IMR-90 (cell line): ENCODE results near the gene RPL19. TPM values are rescaled to one million over a fixed set of nuclear protein-coding genes. Genes with fewer than 3 reads are reported as not detected.

Experiments
- ATAC-seq: fragments of 200-7000 bp; cut with Tn5 transposase; 2 replicates; pipeline ENCODE4 v1.9.1; 2020; ENCODE audit warnings: low read depth, mild to moderate bottlenecking, moderate library complexity
- BruUV-seq: library from RNA; stranded (reverse); fragments of 400-500 nt; replicated peaks from 2 replicates; lab custom pipeline; 2021; lab: Mats Ljungman, UMichigan
- CTCF ChIA-PET: fragments of 300-600 bp; formaldehyde crosslinking; extraction: SDS; loops from one replicate; lab custom pipeline; 2021; ENCODE audit warnings: antibody characterized with exemption; lab: Yijun Ruan, JAX
- POLR2A ChIA-PET: fragments of 300-600 bp; sonication (Branson Sonifier 250); formaldehyde crosslinking; loops from one replicate; lab custom pipeline; 2022; ENCODE audit warnings: antibody characterized with exemption; ENCODE audit not compliant: unreplicated experiment; lab: Charles Lee
- DNase-seq: peaks from one replicate; pipeline ENCODE4 v3.0.0; 2013
- H2AFZ ChIP-seq: replicated peaks from 2 replicates; pipeline ENCODE3; 2013; ENCODE audit warnings: low read length, mild to moderate bottlenecking; ENCODE audit not compliant: poor library complexity
- H2AK5ac ChIP-seq: 2 replicates; pipeline ENCODE4 v1.6.1; 2013; ENCODE audit warnings: low read depth, low read length, inconsistent platforms
- H2AK9ac ChIP-seq: replicated peaks from 2 replicates; pipeline ENCODE3; 2013; ENCODE audit warnings: mild to moderate bottlenecking, low read depth, low read length, moderate library complexity; ENCODE audit not compliant: poor library complexity
- H2BK120ac ChIP-seq: 2 replicates; pipeline ENCODE4 v1.6.1; 2013; ENCODE audit warnings: low read depth, low read length, inconsistent platforms
- H2BK15ac ChIP-seq: 3 replicates; pipeline ENCODE4 v1.6.1; 2013; ENCODE audit warnings: low read depth, low read length, inconsistent platforms
- H2BK20ac ChIP-seq: 2 replicates; pipeline ENCODE4 v1.6.1; 2013; ENCODE audit warnings: low read depth, mild to moderate bottlenecking, inconsistent platforms, low read length, moderate library complexity
- H2BK5ac ChIP-seq: 2 replicates; pipeline ENCODE4 v1.6.1; 2013; ENCODE audit warnings: mild to moderate bottlenecking, low read depth, low read length, inconsistent platforms; ENCODE audit not compliant: poor library complexity, severe bottlenecking
- H3K14ac ChIP-seq: replicated peaks from 2 replicates; pipeline ENCODE4 v1.6.1; 2013; ENCODE audit warnings: low read depth, low read length, inconsistent platforms
- H3K18ac ChIP-seq: 2 replicates; pipeline ENCODE4 v1.6.1; 2013; ENCODE audit warnings: low read depth, low read length, control low read depth
- H3K23ac ChIP-seq: 2 replicates; pipeline ENCODE4 v1.6.1; 2013; ENCODE audit warnings: low read depth, low read length, inconsistent platforms
- H3K27ac ChIP-seq: 2 replicates; pipeline ENCODE4 v1.5.1; 2013; ENCODE audit warnings: mild to moderate bottlenecking, control low read depth, low read length; ENCODE audit not compliant: insufficient read depth
- H3K27me3 ChIP-seq: 2 replicates; pipeline ENCODE4 v1.6.1; 2013; ENCODE audit warnings: low read length; ENCODE audit not compliant: control insufficient read depth, insufficient read depth
- H3K36me3 ChIP-seq: 2 replicates; pipeline ENCODE4 v1.6.1; 2013; ENCODE audit warnings: low read length, mixed read lengths; ENCODE audit not compliant: control insufficient read depth, insufficient read depth
- H3K4ac ChIP-seq: 2 replicates; pipeline ENCODE4 v1.6.1; 2013; ENCODE audit warnings: low read depth, low read length, inconsistent platforms
- H3K4me1 ChIP-seq: 2 replicates; pipeline ENCODE4 v1.6.1; 2013; ENCODE audit warnings: low read length, mixed read lengths; ENCODE audit not compliant: control insufficient read depth, insufficient read depth
- H3K4me2 ChIP-seq: 2 replicates; pipeline ENCODE4 v1.6.1; 2013; ENCODE audit warnings: low read depth, mild to moderate bottlenecking, control low read depth, low read length, moderate library complexity
- H3K4me3 ChIP-seq: 2 replicates; pipeline ENCODE4 v1.5.1; 2013; ENCODE audit warnings: low read depth, mild to moderate bottlenecking, control low read depth, low read length, moderate library complexity; ENCODE audit not compliant: insufficient read depth
- H3K56ac ChIP-seq: 2 replicates; pipeline ENCODE4 v1.6.1; 2013; ENCODE audit warnings: low read length, inconsistent platforms; ENCODE audit not compliant: insufficient read depth; ENCODE audit errors: extremely low read depth
- H3K79me1 ChIP-seq, 2 experiments: 2 replicates each; pipeline ENCODE4 v1.6.1; 2013; ENCODE audit warnings: low read length in 2 of 2, inconsistent platforms in 1 of 2, low read depth in 1 of 2
- H3K9ac ChIP-seq: 2 replicates; pipeline ENCODE4 v1.6.1; 2013; ENCODE audit warnings: low read depth, low read length, control low read depth
- H3K9me1 ChIP-seq: 2 replicates; pipeline ENCODE4 v1.6.1; 2013; ENCODE audit warnings: low read length, inconsistent platforms; ENCODE audit not compliant: insufficient read depth
- H3K9me3 ChIP-seq: 2 replicates; pipeline ENCODE4 v1.6.1; 2013; ENCODE audit warnings: low read length; ENCODE audit not compliant: control insufficient read depth, insufficient read depth
- H4K20me1 ChIP-seq: 2 replicates; pipeline ENCODE4 v1.6.1; 2013; ENCODE audit warnings: low read length, inconsistent platforms; ENCODE audit not compliant: insufficient read depth
- H4K5ac ChIP-seq: 2 replicates; pipeline ENCODE4 v1.6.1; 2013; ENCODE audit warnings: mild to moderate bottlenecking, low read depth, low read length, control low read depth
- H4K8ac ChIP-seq, 2 experiments: 2 replicates each; pipeline ENCODE4 v1.6.1; 2013; ENCODE audit warnings: low read depth in 2 of 2, low read length in 2 of 2, control low read depth in 1 of 2, inconsistent platforms in 1 of 2
- H4K91ac ChIP-seq: 2 replicates; pipeline ENCODE4 v1.6.1; 2013; ENCODE audit warnings: low read depth, low read length, inconsistent platforms; ENCODE audit not compliant: insufficient read depth
- BHLHE40 ChIP-seq: fragments of 150-350 bp; IDR thresholded peaks from 2 replicates; pipeline ENCODE4 v1.6.1; 2016; ENCODE audit warnings: mild to moderate bottlenecking, low read depth, low read length
- CEBPB ChIP-seq: IDR thresholded peaks from 2 replicates; pipeline ENCODE4 v1.6.1; 2012; ENCODE audit warnings: low read depth, low read length, improper control_type of control experiment
- FOS ChIP-seq: fragments of 150-350 bp; IDR thresholded peaks from 2 replicates; pipeline ENCODE4 v1.6.1; 2016; ENCODE audit warnings: low read depth, low read length
- MAFK ChIP-seq: IDR thresholded peaks from 2 replicates; pipeline ENCODE4 v1.6.1; 2012; ENCODE audit warnings: low read depth, low read length, improper control_type of control experiment
- MAZ ChIP-seq: IDR thresholded peaks from 2 replicates; pipeline ENCODE4 v1.6.1; 2012; ENCODE audit warnings: low read depth, mild to moderate bottlenecking, low read length, improper control_type of control experiment, moderate library complexity, borderline replicate concordance
- MXI1 ChIP-seq: IDR thresholded peaks from 2 replicates; pipeline ENCODE4 v1.6.1; 2012; ENCODE audit warnings: low read depth, mild to moderate bottlenecking, low read length, moderate library complexity, borderline replicate concordance
- NFE2L2 ChIP-seq: fragments of 150-350 bp; IDR thresholded peaks from 2 replicates; pipeline ENCODE4 v1.6.1; 2016; ENCODE audit warnings: low read depth, mild to moderate bottlenecking, low read length
- POLR2A ChIP-seq: IDR thresholded peaks from 2 replicates; pipeline ENCODE4 v1.6.1; 2012; ENCODE audit warnings: mild to moderate bottlenecking, low read depth, low read length
- RCOR1 ChIP-seq: IDR thresholded peaks from 2 replicates; pipeline ENCODE4 v1.6.1; 2012; ENCODE audit warnings: mild to moderate bottlenecking, low read length, improper control_type of control experiment; ENCODE audit not compliant: insufficient replicate concordance
- SMC3 ChIP-seq: fragments of 150-350 bp; IDR thresholded peaks from 2 replicates; pipeline ENCODE4 v1.6.1; 2016; ENCODE audit warnings: low read depth, mild to moderate bottlenecking, antibody characterized with exemption, low read length, moderate library complexity
- USF2 ChIP-seq: fragments of 150-350 bp; IDR thresholded peaks from 2 replicates; pipeline ENCODE4 v1.6.1; 2017; ENCODE audit warnings: mild to moderate bottlenecking, antibody characterized with exemption, low read length, low read depth
- WGBS, 2 experiments: methylation state at CpG; one replicate each; pipeline versions ENCODE4 v1.1.5 to v1.1.7; 2013; ENCODE audit warnings: missing lambda C conversion rate in 2 of 2; ENCODE audit not compliant: insufficient read length in 1 of 2; ENCODE audit errors: extremely low coverage in 2 of 2; 5-methylcytosine and 5-hydroxymethylcytosine counted together
- dilution Hi-C: fragments of 300-500 bp; cut with HindIII; formaldehyde crosslinking; loops from one replicate; pipeline ENCODE4 v1.14.3; 2018; ENCODE audit warnings: low sequenced_read_pairs; ENCODE audit not compliant: unreplicated experiment
- in situ Hi-C: fragments of 300-500 bp; cut with MboI; formaldehyde crosslinking; loops from 3 replicates; pipeline ENCODE4 v1.14.3; 2019; ENCODE audit warnings: low sequenced_read_pairs, inconsistent platforms, mixed read lengths
- intact Hi-C: fragments of 100-400 bp; cut with micrococcal nuclease; formaldehyde crosslinking; loops from 2 replicates; pipeline ENCODE4 v1.10.0; 2022
- polyA plus RNA-seq, 3 experiments: library from polyadenylated mRNA; depleted of rRNA; stranded (reverse); fragments of >200 nt; gene quantifications; 2 replicates each; pipeline ENCODE4 v1.2.3, GENCODE V29; 2012; ENCODE audit warnings: low replicate concordance in 1 of 3
- total RNA-seq: library from RNA; depleted of rRNA; stranded (reverse); fragments of >200 nt; gene quantifications from 2 replicates; pipeline ENCODE4 v1.2.3, GENCODE V29; 2012

RPL19 gene
- total and polyA plus RNA-seq, 2 of the 4 experiments (the other 2 are of a cell fraction), result 2,101 to 2,466 TPM

GRCh38 chr17:39209317-39210092 lies 9.4 kb downstream of the RPL19 start:
- peak overlapping the region; percentile 30; the same call in 1 of the 2 replicates for H3K9ac ChIP-seq
- H4K20me1 ChIP-seq, result no peaks in the 10 kb centered on the region; the same call in none of the 2 replicates
- H3K9me1 ChIP-seq, result peaks cover 12% of the 10 kb centered on the region
- peak overlapping the region; percentile 31 for H3K4me3 ChIP-seq
- no TSS peak for BruUV-seq
- WGBS, 2 experiments, result 0% methylated on average over 13 of the region's 39 CpGs; no CpG with 5 or more reads in 1 of the 2 experiments
- no peaks in the 10 kb centered on the region for H3K79me1 ChIP-seq
- H3K4me2 ChIP-seq, result peak overlapping the region; percentile 63
- in situ Hi-C loops (no loop called here), dilution Hi-C loops (no loop called here), intact Hi-C loops (no loop called here)
- peaks cover 16% of the 10 kb centered on the region for H3K4me1 ChIP-seq
- peaks cover 7% of the 10 kb centered on the region for H3K36me3 ChIP-seq
- peak overlapping the region; percentile 91 for H3K14ac ChIP-seq
- H3K9me3 ChIP-seq, result no peaks in the 10 kb centered on the region
- TF ChIP-seq POLR2A, result 0 out of 2 replicates have a peak, but pooled peaks have one; percentile 22
- TF ChIP-seq USF2, result peak; percentile 23; the same call in 1 of the 2 replicates
- TF ChIP-seq RCOR1, result no peak
- no peak for TF ChIP-seq SMC3
- TF ChIP-seq MAZ, result peak; percentile 82; the same call in 1 of the 2 replicates
- peak; percentile 9; the same call in 1 of the 2 replicates for TF ChIP-seq CEBPB
- TF ChIP-seq BHLHE40, result 0 out of 2 replicates have a peak, but pooled peaks have one; percentile 29
- TF ChIP-seq MXI1, result no peak
- no peak for TF ChIP-seq NFE2L2
- peak; percentile 27; the same call in 1 of the 2 replicates for TF ChIP-seq FOS
- TF ChIP-seq MAFK, result no peak
- H3K27ac ChIP-seq, result no peak overlapping the region; the same call in 1 of the 2 replicates
- H3K18ac ChIP-seq, result peak overlapping the region; percentile 19
- H3K23ac ChIP-seq, result peak overlapping the region; percentile 10; the same call in 1 of the 2 replicates
- peak overlapping the region; percentile 86 for H3K4ac ChIP-seq
- peak overlapping the region; percentile 78; the same call in 1 of the 2 replicates for H2BK20ac ChIP-seq
- H2AK9ac ChIP-seq, result peak overlapping the region; percentile 97
- peaks cover 2% of the 10 kb centered on the region; the same call in 1 of the 2 replicates for H3K27me3 ChIP-seq
- H4K91ac ChIP-seq, result peak overlapping the region; percentile 7; the same call in 1 of the 2 replicates
- peak overlapping the region; percentile 5; the same call in 1 of the 2 replicates for H3K56ac ChIP-seq
- ATAC-seq (peak; percentile 74), DNase-seq (peak; percentile 69)
- H2AFZ ChIP-seq, result peak overlapping the region; percentile 97
- peak overlapping the region; percentile 88 for H2AK5ac ChIP-seq
- H2BK5ac ChIP-seq, result no peak overlapping the region
- H4K8ac ChIP-seq, result peak overlapping the region; percentile 68 to 73; a peak in 2 of 4 replicates
- CTCF ChIA-PET, result interaction anchor here (0.6 to 0.9 kb wide), 2 partner anchors 23 to 42 kb away, joined by 3 to 4 read pairs; no protein-coding TSS in a partner anchor
- POLR2A ChIA-PET, result no interaction called here
- peak overlapping the region; percentile 51; the same call in 1 of the 2 replicates for H4K5ac ChIP-seq
- H2BK15ac ChIP-seq, result peak overlapping the region; percentile 88; the same call in 1 of the 3 replicates
- peak overlapping the region; percentile 86 for H2BK120ac ChIP-seq
